Measurements from ENCODE around the gene LINGO1. TPM values are rescaled to one million over a fixed set of nuclear protein-coding genes. Genes with fewer than 3 reads are reported as not detected.

LINGO1 gene
- total RNA-seq, 1 donor from 2014 or later, result 5.3 TPM

DNA sequence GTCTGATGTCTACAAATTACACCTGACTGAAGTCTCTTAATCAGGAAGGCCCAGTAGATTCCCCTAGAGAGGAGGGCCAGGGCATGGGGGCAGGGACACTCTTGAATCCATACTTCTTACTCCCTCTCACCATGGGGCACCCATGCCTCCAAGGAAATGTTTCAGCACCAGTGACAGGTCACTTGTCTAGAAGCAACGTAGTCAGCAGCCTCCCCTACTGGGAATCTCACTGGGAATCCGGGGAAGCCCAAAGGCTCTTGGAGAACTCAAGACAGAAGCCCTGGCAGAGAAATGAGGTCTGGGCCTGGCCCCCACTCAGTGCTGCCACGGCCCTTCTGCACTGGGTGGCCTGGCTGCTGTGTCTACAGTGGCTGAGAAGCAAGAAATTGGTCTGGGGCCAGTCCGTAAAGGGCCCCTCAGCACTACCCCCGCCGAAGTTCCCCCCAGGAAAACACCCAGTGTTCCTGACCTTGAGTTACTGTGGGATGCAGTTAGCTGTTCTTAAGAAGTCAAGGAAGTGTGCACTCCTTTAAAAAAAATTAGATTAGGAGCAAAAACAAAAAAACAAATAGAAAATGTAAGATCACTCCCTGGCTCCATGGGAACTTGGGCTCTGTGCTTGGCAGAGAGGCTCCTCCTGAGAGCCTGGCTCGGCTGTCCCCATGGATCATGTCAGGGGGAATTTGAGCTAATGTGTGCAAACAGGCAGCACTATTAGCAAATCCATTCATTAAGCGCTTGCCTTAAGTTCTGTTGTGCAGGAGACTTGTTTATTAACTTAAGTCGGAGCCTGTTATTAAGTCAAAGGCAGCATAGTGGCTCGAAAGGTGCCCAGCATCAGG lies 5.4 kb upstream of the LINGO1 start:
- no peak for DNase-seq (ENCODE audit: low spot score)
- no peak for ATAC-seq
- intact Hi-C loops (cut with DNase I), result loop anchor here (10.0 kb wide), 1 partner anchor 187 kb away; no protein-coding TSS in a partner anchor

DNA sequence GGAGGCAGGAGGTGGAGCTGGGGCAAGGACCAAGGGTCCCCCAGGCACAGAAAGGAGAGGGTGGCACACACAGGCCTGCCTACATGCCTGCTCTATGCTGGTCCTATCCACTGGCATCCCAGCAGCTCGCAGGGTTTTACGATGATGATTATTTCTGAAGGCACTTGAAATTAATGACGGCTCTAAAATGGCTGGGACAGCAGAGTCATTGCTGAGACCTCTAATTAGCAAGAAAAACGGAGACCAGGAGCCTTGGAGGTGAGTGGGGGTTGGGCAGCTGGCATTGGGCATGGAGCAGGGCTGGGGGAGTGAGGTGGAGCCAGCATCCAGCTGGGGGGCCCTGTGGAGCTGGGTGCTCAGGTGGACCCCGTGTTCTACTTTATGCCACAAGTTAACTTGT lies 3.5 kb upstream of the LINGO1 start:
- ATAC-seq, result no peak
- no peak for DNase-seq (ENCODE audit: low spot score)
- intact Hi-C loops (cut with DNase I), result loop anchor here (10.0 kb wide), 1 partner anchor 189 kb away; no protein-coding TSS in a partner anchor

DNA sequence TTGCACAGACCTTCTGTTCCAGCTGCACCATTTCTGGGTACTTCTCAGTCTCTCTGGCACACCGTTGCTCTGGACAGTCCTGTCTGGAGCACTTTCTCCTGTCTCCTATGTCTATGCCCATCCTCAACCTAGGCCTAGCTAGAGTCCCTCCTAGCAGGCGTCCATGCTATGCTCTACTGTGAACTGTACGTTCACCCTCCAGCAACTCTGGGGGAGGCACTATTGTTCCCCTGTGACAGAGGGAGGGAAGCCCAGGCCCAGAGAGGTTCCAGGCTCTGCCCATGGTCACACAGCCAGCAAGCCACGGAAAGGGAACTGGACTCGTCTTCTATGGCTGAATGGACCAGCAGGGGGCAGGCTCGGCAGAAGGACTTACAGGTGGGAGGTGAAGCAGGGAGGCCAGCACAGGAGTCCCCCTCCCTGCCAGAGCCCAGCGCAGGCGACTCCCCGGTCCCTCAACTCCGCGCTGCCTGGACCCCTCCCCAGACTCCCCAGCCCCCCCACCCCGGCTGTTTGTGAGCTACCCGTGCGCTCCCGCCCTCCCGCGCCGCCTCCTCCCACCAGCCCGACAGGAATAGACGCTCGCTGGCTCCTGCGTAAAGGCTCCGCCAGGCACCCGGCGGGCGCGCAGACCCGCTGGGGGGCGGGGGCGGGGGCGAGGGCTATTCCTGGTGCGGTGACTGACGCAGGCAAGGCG lies 1.7 kb upstream of the LINGO1 start:
- intact Hi-C loops (cut with DNase I), result loop anchor here (10.0 kb wide), 1 partner anchor 190 kb away; no protein-coding TSS in a partner anchor
- no peak for ATAC-seq
- peak; percentile 76 for DNase-seq (ENCODE audit: low spot score)

DNA sequence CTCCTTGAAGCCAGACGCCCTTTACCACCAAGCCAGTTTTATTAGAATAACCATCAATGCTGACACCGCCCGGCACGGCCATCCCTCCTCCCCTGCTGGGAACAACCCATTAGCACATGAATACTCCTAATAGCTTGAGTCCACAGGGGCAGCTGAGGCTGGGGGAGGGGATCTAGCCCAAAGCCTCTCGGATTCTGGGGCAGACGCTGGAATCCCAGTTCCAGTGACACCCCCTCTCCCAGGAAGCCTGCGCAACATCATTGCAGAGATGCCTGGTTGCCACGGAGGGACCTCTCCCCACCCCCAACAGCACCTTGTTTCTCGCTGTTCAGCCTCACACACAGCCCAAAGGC lies 1.2 kb upstream of the LINGO1 start:
- intact Hi-C loops (cut with DNase I), result loop anchor here (10.0 kb wide), 1 partner anchor 191 kb away; no protein-coding TSS in a partner anchor
- no peak for ATAC-seq
- no peak for DNase-seq (ENCODE audit: low spot score)

GRCh38 chr15:77633134-77633912 lies 611 bp upstream of the LINGO1 start:
- peak; percentile 94 for DNase-seq (ENCODE audit: low spot score)
- ATAC-seq, result peak; percentile 94
- intact Hi-C loops (cut with DNase I), result loop anchor here (10.0 kb wide), 1 partner anchor 191 kb away; no protein-coding TSS in a partner anchor

GRCh38 chr15:77631745-77632533 lies 773 bp downstream of the LINGO1 start:
- no peak for DNase-seq (ENCODE audit: low spot score)
- intact Hi-C loops (cut with DNase I), result loop anchor here (10.0 kb wide), 1 partner anchor 193 kb away; no protein-coding TSS in a partner anchor
- ATAC-seq, result no peak

DNA sequence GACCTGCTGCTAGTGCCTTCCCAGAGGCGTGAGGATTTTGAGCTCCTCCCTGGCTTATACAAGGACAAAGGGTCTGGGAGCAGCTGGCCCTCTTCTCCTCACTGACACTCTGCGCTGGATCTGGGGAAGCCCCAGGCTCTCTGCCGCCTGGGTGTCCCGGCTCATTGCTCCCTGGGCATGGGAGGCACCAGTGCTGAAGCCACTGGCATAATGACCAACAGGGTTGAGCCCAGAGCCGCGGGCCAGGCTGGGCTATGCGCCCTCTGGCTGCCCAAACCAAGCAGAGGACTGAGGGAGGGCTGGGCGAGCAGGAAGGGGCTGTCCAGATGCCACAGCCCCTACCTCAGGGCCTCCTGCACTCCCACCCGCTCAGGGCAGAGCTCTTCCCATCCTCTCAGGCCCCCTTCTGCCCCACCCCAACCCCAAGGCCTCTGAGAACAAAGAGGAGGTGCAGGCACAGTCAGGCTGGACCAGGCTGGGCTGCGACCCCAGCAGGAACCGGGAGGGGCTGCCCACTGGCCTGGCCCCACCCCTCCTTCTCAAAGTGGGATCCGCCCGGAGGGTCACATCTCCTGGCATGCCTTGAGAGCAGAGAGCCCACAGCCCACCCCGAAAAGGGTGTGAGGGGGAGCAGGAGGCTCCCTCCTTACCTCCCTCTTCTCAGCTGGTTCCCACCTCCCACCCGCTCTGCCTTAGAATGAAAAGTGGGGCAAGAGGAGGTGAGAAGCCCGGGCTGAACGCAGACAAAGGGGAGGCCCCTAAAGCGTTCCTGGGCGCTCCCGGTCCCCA lies 1.6 kb downstream of the LINGO1 start:
- ATAC-seq (peak; percentile 48), DNase-seq (ENCODE audit: low spot score) (no peak)
- intact Hi-C loops (cut with DNase I), result loop anchor here (10.0 kb wide), 1 partner anchor 194 kb away; no protein-coding TSS in a partner anchor

- DNase-seq (ENCODE audit: low spot score) (no peak), ATAC-seq (no peak)
- intact Hi-C loops (cut with DNase I), result loop anchor here (10.0 kb wide), 1 partner anchor 195 kb away; no protein-coding TSS in a partner anchor
These were observed 2.7 kb downstream of the LINGO1 start for GRCh38 chr15:77630056-77630455.

DNA sequence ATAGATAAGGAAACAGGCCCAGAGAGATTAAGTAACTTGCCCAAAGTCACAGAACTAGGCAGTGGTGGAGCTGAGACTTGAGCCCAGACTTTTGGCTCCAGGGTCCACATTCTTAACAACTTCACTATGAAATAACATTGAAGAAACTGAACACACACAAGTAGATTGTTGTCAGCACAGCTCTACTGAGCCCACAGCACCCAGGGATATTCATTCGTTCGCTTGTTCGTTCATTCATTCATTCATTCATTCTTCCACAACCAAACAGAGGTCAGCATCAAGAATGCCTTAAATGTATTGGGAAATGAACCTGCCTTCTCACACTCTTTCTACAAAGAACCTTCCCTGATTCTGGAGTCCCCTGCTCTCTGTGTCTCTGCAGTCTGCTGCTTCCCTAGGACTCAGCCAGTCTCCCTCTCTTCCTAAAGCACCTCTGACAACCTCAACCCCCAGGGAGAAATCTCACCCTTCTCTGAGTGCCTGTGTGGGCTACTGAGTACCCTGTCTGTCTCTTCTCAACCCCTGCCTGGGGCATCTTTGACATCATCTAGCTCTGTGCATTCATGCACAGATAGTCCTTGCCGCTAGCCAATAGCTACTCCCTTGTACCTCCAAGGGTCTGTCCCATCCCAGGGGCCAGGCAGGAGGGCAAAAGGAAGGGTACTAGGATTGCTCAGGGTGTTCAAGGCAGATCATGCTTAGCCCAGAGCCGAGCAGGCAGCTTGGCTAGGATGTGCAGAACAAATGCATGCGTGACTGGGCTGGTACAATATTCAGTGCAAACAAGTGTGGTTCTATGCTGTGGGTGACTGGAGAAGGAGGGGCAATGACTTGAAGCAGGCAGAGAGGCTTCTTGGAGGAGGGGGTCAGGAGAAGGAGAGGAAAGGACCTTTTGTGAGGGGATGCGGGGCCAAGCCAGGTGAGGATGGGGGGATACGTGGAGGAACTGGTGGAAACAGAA lies 3.4 kb downstream of the LINGO1 start:
- no peak for ATAC-seq
- DNase-seq (ENCODE audit: low spot score), result no peak
- intact Hi-C loops (cut with DNase I), result loop anchor here (10.0 kb wide), 1 partner anchor 195 kb away; no protein-coding TSS in a partner anchor

GRCh38 chr15:77628010-77628409 lies 4.7 kb downstream of the LINGO1 start:
- intact Hi-C loops (cut with DNase I), result no loop called here
- DNase-seq (ENCODE audit: low spot score) (no peak), ATAC-seq (no peak)

GRCh38 chr15:77627581-77627980 lies 5.1 kb downstream of the LINGO1 start:
- no peak for ATAC-seq
- intact Hi-C loops (cut with DNase I), result no loop called here
- DNase-seq (ENCODE audit: low spot score), result no peak

- DNase-seq (ENCODE audit: low spot score), result no peak
- no peak for ATAC-seq
- intact Hi-C loops (cut with DNase I), result no loop called here
These were observed 5.6 kb downstream of the LINGO1 start for GRCh38 chr15:77627067-77627466.

- intact Hi-C loops (cut with DNase I), result no loop called here
These were observed 6.7 kb downstream of the LINGO1 start for GRCh38 chr15:77626002-77626401.

DNA sequence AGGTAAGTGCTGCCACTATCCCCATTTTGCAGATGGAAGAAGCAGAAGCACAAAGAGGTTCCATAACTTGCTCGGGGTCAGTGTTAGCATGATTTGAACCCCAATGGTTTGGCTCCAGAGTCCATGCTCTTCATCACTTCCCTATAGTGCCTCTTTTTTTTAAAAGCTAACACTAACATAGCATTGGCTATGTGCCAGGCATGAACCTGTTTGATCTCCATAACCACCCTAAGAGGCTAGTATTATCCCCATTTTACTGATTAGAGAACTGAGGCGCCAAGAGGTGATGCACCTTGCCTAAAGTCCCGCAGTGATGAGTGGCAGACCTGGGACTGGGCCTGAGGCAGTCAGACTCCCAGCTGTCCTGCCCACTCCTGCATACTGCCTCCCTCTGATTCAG lies 7.3 kb downstream of the LINGO1 start:
- ATAC-seq, result no peak

More at GRCh38 chr15:77626002-77626401, 6.7 kb downstream of the LINGO1 start:
- no peak for DNase-seq (ENCODE audit: low spot score)
- ATAC-seq, result no peak

GRCh38 chr15:77624868-77625267 lies 7.8 kb downstream of the LINGO1 start:
- intact Hi-C loops (cut with DNase I), result no loop called here

More for the DNA sequence above, 7.3 kb downstream of the LINGO1 start:
- intact Hi-C loops (cut with DNase I), result no loop called here
- DNase-seq (ENCODE audit: low spot score), result no peak

GRCh38 chr15:77623755-77624524 lies 8.8 kb downstream of the LINGO1 start:
- DNase-seq (ENCODE audit: low spot score), result no peak

More at GRCh38 chr15:77624868-77625267, 7.8 kb downstream of the LINGO1 start:
- ATAC-seq (no peak), DNase-seq (ENCODE audit: low spot score) (no peak)

More at GRCh38 chr15:77623755-77624524, 8.8 kb downstream of the LINGO1 start:
- ATAC-seq, result no peak
- intact Hi-C loops (cut with DNase I), result no loop called here

All from sciatic nerve (tissue), 2 donors.